Measurements from ENCODE around the gene SUPT20HL1.

The SUPT20HL1 gene

DNA sequence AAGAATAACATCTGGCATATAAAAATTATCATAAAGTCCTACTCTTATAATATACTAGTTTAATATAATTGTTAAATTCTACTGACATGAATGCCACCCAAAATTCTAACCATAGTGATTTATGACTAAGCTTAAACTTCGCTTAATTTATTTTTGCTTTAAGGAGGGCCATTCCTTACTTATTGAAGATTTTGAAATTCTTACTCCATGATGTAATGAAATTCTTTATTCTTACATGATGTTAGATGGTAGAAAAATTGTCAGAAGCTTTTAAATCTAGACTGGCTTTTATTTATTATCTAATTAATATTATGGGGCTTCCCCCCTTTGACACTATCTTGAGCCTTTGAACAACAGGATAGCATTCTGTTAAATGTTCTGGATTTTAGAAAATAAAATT lies 27.1 kb upstream of the SUPT20HL1 start:
- no peaks in the 10 kb centered on the region for H3K4me1 ChIP-seq (ENCODE audit: control insufficient read depth in 2 of 2, insufficient read depth in 2 of 2, low read length in 2 of 2)
- no peak overlapping the region for H3K4me3 ChIP-seq (ENCODE audit: low read length in 2 of 2)
- peaks cover 0 to 5% of the 10 kb centered on the region in 2 donors for H3K27me3 ChIP-seq (ENCODE audit: control insufficient read depth in 2 of 2, insufficient read depth in 2 of 2, low read length in 2 of 2)
- H3K9me3 ChIP-seq (ENCODE audit: control insufficient read depth in 2 of 2, low read length in 2 of 2) = no peaks in the 10 kb centered on the region
- H3K9ac ChIP-seq (ENCODE audit: low read depth in 1 of 2, low read length in 2 of 2) = no peak overlapping the region
- no peak overlapping the region for H3K27ac ChIP-seq (ENCODE audit: low read depth in 2 of 2, low read length in 2 of 2)
- no peaks in the 10 kb centered on the region for H3K36me3 ChIP-seq (ENCODE audit: control insufficient read depth in 2 of 2, insufficient read depth in 2 of 2, low read length in 2 of 2)

DNA sequence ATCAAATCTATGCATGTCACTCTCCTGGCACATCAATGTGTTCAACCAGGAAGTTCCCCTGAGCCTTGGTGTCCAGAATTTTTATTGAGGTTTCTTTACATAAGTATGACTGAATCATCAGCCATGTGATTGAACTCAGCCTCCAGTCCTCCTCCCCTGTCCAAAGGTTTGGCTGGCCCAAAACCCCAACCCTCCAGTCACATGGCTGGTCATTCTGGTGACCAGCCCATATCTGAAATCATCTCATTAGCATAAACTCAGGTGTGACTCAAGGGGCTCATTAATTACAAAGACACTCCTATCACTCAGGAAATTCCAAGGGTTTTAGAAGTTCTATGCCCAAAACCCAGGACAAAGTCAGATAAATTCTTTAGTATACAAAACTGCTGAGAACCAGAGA lies 26.0 kb upstream of the SUPT20HL1 start:
- H3K9me3 ChIP-seq (ENCODE audit: control insufficient read depth in 2 of 2, low read length in 2 of 2) = no peaks in the 10 kb centered on the region
- H3K4me3 ChIP-seq (ENCODE audit: low read length in 2 of 2) = no peak overlapping the region
- no peaks in the 10 kb centered on the region for H3K4me1 ChIP-seq (ENCODE audit: control insufficient read depth in 2 of 2, insufficient read depth in 2 of 2, low read length in 2 of 2)
- H3K27me3 ChIP-seq (ENCODE audit: control insufficient read depth in 2 of 2, insufficient read depth in 2 of 2, low read length in 2 of 2) = peaks cover 0 to 5% of the 10 kb centered on the region in 2 donors
- H3K9ac ChIP-seq (ENCODE audit: low read depth in 1 of 2, low read length in 2 of 2) = no peak overlapping the region
- H3K36me3 ChIP-seq (ENCODE audit: control insufficient read depth in 2 of 2, insufficient read depth in 2 of 2, low read length in 2 of 2) = no peaks in the 10 kb centered on the region
- no peak overlapping the region for H3K27ac ChIP-seq (ENCODE audit: low read depth in 2 of 2, low read length in 2 of 2)

DNA sequence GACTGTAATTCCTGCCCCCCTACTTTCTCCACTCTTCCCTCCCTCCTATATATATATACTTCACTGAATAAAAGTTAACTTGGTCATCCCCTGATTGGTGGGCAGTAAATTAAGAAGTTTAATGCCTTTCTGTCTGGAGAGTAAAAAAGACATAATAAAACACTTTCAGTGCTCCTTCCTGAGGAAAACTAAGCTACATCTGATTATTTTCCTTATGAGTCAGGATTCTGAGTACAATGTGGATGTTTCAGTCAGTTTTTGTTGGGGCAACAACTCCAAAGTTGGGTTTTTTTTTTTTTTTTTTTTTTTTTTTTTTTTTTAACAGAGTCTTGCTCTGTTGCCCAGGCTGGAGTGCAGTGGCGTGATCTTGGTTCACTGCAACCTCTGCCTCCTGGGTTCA lies 24.6 kb upstream of the SUPT20HL1 start:
- no peaks in the 10 kb centered on the region for H3K9me3 ChIP-seq (ENCODE audit: control insufficient read depth in 2 of 2, low read length in 2 of 2)
- H3K27ac ChIP-seq (ENCODE audit: low read depth in 2 of 2, low read length in 2 of 2) = no peak overlapping the region
- H3K4me1 ChIP-seq (ENCODE audit: control insufficient read depth in 2 of 2, insufficient read depth in 2 of 2, low read length in 2 of 2) = no peaks in the 10 kb centered on the region
- H3K9ac ChIP-seq (ENCODE audit: low read depth in 1 of 2, low read length in 2 of 2) = no peak overlapping the region
- H3K27me3 ChIP-seq (ENCODE audit: control insufficient read depth in 2 of 2, insufficient read depth in 2 of 2, low read length in 2 of 2) = peaks cover 0 to 10% of the 10 kb centered on the region in 2 donors
- H3K4me3 ChIP-seq (ENCODE audit: low read length in 2 of 2) = no peak overlapping the region
- H3K36me3 ChIP-seq (ENCODE audit: control insufficient read depth in 2 of 2, insufficient read depth in 2 of 2, low read length in 2 of 2) = no peaks in the 10 kb centered on the region

DNA sequence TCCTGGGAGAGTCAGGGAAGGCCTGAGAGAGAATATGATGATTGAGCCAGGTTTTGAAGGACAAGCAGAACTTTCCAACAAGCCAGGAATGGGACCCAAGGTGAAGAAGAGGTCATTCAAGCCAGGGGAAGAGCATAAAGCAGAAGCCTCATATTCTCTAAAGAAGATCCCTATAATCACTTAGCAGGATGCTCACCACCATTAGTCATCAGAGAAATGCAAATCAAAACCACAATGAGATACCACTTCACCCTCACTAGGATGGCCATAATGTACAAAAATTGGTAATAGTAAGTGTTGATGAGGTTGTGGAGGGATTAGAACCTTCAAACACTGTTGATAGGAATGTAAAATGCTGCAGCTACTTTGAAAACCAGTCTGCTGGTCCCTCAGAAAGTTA lies 20.5 kb upstream of the SUPT20HL1 start:
- Histone ChIP-seq H3K27me3 (ENCODE audit: control insufficient read depth in 2 of 2, insufficient read depth in 2 of 2, low read length in 2 of 2) (peaks cover 4 to 8% of the 10 kb centered on the region in 2 donors), H3K36me3 (ENCODE audit: control insufficient read depth in 2 of 2, insufficient read depth in 2 of 2, low read length in 2 of 2) (no peaks in the 10 kb centered on the region), H3K27ac (ENCODE audit: low read depth in 2 of 2, low read length in 2 of 2) (no peak overlapping the region), H3K4me1 (ENCODE audit: control insufficient read depth in 2 of 2, insufficient read depth in 2 of 2, low read length in 2 of 2) (no peaks in the 10 kb centered on the region), H3K9me3 (ENCODE audit: control insufficient read depth in 2 of 2, low read length in 2 of 2) (no peaks in the 10 kb centered on the region), H3K9ac (ENCODE audit: low read depth in 1 of 2, low read length in 2 of 2) (no peak overlapping the region), H3K4me3 (ENCODE audit: low read length in 2 of 2) (no peak overlapping the region)

DNA sequence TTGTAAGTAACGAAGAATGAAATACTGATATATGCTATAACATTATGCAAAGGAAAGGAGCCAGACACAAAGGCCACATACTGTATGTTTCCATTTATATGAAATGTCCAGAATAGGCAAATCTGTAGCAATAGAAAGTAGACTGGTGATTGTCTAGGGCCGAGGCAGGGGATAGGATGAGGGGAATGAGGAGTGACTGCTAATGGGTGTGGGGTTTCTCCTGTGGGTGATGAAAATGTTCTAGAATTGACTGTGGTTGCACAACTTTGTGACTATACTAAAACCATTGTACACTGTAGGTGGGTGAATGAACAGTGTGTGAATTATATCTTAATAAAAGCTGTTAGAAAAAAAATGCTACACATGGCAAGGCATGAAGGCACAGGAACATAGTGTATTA lies 19.9 kb upstream of the SUPT20HL1 start:
- Histone ChIP-seq H3K9ac (ENCODE audit: low read depth in 1 of 2, low read length in 2 of 2) (no peak overlapping the region), H3K36me3 (ENCODE audit: control insufficient read depth in 2 of 2, insufficient read depth in 2 of 2, low read length in 2 of 2) (no peaks in the 10 kb centered on the region)

DNA sequence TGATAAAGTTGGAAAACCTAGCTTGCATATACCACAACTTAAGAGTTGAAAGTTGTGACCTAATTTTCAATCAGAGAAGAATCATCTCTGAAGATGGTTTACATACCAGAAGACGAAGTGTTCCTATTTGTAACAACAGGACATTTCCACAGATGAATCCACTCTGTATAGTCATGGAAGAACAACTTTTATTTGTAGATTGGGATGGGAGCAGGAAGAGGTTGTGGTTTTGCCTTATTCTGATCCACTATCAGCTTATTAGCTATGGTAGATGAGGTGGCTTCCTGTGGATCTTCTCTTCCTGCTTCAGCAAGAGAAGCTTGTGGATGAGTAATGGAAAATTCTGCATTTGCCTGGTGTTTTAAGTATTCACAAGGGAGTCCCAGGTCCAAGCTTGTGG lies 18.6 kb upstream of the SUPT20HL1 start:
- Histone ChIP-seq H3K27me3 (ENCODE audit: control insufficient read depth in 2 of 2, insufficient read depth in 2 of 2, low read length in 2 of 2) (peaks cover 4 to 5% of the 10 kb centered on the region in 2 donors), H3K9ac (ENCODE audit: low read depth in 1 of 2, low read length in 2 of 2) (no peak overlapping the region), H3K9me3 (ENCODE audit: control insufficient read depth in 2 of 2, low read length in 2 of 2) (no peaks in the 10 kb centered on the region), H3K27ac (ENCODE audit: low read depth in 2 of 2, low read length in 2 of 2) (no peak overlapping the region), H3K4me3 (ENCODE audit: low read length in 2 of 2) (no peak overlapping the region), H3K4me1 (ENCODE audit: control insufficient read depth in 2 of 2, insufficient read depth in 2 of 2, low read length in 2 of 2) (no peaks in the 10 kb centered on the region), H3K36me3 (ENCODE audit: control insufficient read depth in 2 of 2, insufficient read depth in 2 of 2, low read length in 2 of 2) (no peaks in the 10 kb centered on the region)

More for the DNA sequence above, 19.9 kb upstream of the SUPT20HL1 start:
- Histone ChIP-seq H3K4me1 (ENCODE audit: control insufficient read depth in 2 of 2, insufficient read depth in 2 of 2, low read length in 2 of 2) (no peaks in the 10 kb centered on the region), H3K9me3 (ENCODE audit: control insufficient read depth in 2 of 2, low read length in 2 of 2) (no peaks in the 10 kb centered on the region), H3K4me3 (ENCODE audit: low read length in 2 of 2) (no peak overlapping the region), H3K27ac (ENCODE audit: low read depth in 2 of 2, low read length in 2 of 2) (no peak overlapping the region), H3K27me3 (ENCODE audit: control insufficient read depth in 2 of 2, insufficient read depth in 2 of 2, low read length in 2 of 2) (peaks cover 4 to 5% of the 10 kb centered on the region in 2 donors)

DNA sequence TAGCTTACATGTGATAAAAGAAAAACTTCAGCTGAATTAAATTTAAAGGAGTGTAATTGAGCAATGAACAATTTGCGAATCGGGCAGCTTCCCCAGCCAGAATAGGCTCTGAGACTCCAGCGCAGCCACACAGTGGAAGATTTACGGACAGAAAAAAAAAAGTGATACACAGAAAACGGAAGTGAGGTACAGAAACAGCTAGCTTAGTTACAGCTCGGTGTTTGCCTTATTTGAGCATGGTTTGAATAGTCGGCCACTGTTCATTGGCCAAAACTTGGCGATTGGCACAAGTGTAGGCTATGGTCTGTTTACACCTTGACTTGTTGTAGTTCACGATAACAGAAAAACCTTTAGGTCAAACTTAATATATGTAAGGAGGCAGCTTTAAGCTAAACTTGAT lies 16.7 kb upstream of the SUPT20HL1 start:
- Histone ChIP-seq H3K27ac (ENCODE audit: low read depth in 2 of 2, low read length in 2 of 2) (no peak overlapping the region), H3K27me3 (ENCODE audit: control insufficient read depth in 2 of 2, insufficient read depth in 2 of 2, low read length in 2 of 2) (peaks cover 4 to 5% of the 10 kb centered on the region in 2 donors), H3K36me3 (ENCODE audit: control insufficient read depth in 2 of 2, insufficient read depth in 2 of 2, low read length in 2 of 2) (no peaks in the 10 kb centered on the region)

DNA sequence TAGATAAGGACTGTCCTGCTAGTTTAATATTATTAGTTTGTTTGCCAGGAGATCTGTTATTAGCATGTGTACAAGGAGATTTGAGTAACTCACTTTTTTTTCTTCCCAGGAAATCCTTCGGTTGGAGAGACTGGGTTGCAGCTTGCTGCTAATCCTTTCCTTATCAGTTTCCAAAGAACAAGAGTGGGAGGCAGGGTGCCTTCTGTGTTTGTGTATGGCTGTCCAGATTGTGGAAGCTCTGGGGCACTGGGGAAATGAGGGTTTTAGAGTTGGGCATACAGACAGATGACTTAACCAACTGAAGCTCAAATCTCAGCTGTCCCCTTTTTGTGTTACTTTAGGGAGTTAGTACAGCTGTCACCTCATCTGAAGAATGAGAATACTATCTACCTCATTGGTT lies 12.6 kb upstream of the SUPT20HL1 start:
- H3K4me3 ChIP-seq (ENCODE audit: low read length in 2 of 2) = no peak overlapping the region
- no peak overlapping the region for H3K9ac ChIP-seq (ENCODE audit: low read depth in 1 of 2, low read length in 2 of 2)
- H3K27ac ChIP-seq (ENCODE audit: low read depth in 2 of 2, low read length in 2 of 2) = no peak overlapping the region
- no peaks in the 10 kb centered on the region for H3K4me1 ChIP-seq (ENCODE audit: control insufficient read depth in 2 of 2, insufficient read depth in 2 of 2, low read length in 2 of 2)
- no peaks in the 10 kb centered on the region for H3K9me3 ChIP-seq (ENCODE audit: control insufficient read depth in 2 of 2, low read length in 2 of 2)
- H3K27me3 ChIP-seq (ENCODE audit: control insufficient read depth in 2 of 2, insufficient read depth in 2 of 2, low read length in 2 of 2) = peaks cover 0 to 4% of the 10 kb centered on the region in 2 donors
- no peaks in the 10 kb centered on the region for H3K36me3 ChIP-seq (ENCODE audit: control insufficient read depth in 2 of 2, insufficient read depth in 2 of 2, low read length in 2 of 2)

More for the DNA sequence above, 16.7 kb upstream of the SUPT20HL1 start:
- Histone ChIP-seq H3K4me1 (ENCODE audit: control insufficient read depth in 2 of 2, insufficient read depth in 2 of 2, low read length in 2 of 2) (no peaks in the 10 kb centered on the region), H3K9ac (ENCODE audit: low read depth in 1 of 2, low read length in 2 of 2) (no peak overlapping the region), H3K4me3 (ENCODE audit: low read length in 2 of 2) (no peak overlapping the region), H3K9me3 (ENCODE audit: control insufficient read depth in 2 of 2, low read length in 2 of 2) (no peaks in the 10 kb centered on the region)

DNA sequence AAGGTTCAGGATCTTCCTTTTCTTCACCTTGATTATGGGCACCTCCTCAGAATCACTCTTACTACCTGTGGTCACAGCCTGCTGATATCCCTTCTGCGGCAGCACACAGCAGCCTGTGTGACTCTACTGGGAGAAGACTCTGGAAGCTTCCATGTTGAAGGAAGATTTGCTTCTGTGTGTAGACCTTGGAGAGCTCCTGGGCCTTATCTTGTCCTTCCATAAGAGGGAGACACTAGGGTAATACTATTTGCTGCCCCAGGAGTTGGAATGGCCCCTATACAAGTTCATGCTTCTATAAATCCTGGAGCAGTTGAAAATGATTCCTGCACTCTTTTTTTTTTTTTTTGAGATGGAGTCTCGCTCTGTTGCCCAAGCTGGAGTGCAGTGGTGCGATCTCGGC lies 10.2 kb upstream of the SUPT20HL1 start:
- Histone ChIP-seq H3K9me3 (ENCODE audit: control insufficient read depth in 2 of 2, low read length in 2 of 2) (no peaks in the 10 kb centered on the region), H3K27ac (ENCODE audit: low read depth in 2 of 2, low read length in 2 of 2) (no peak overlapping the region), H3K27me3 (ENCODE audit: control insufficient read depth in 2 of 2, insufficient read depth in 2 of 2, low read length in 2 of 2) (no peaks in the 10 kb centered on the region), H3K9ac (ENCODE audit: low read depth in 1 of 2, low read length in 2 of 2) (no peak overlapping the region), H3K4me1 (ENCODE audit: control insufficient read depth in 2 of 2, insufficient read depth in 2 of 2, low read length in 2 of 2) (no peaks in the 10 kb centered on the region), H3K36me3 (ENCODE audit: control insufficient read depth in 2 of 2, insufficient read depth in 2 of 2, low read length in 2 of 2) (no peaks in the 10 kb centered on the region), H3K4me3 (ENCODE audit: low read length in 2 of 2) (no peak overlapping the region)

DNA sequence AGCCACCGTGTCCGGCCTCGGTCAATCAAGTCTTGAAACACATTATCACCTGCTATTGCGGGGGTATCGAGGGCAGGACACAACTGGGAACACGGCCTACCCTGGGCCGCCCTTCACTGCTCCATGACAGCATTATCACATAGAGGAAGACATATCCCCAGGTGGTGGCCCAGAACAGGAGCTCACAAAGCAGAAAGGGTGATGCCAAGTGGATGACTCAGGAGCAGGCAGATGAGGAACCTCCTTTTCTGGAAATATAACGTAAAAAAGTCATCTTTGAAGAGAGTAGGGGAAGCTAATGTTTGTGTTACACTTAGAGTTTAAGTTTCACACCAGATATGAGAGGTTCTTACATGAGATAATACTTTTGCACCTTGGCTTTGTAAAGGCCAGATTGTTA lies 5.3 kb upstream of the SUPT20HL1 start:
- H3K9me3 ChIP-seq (ENCODE audit: control insufficient read depth in 2 of 2, low read length in 2 of 2) = no peaks in the 10 kb centered on the region
- no peaks in the 10 kb centered on the region for H3K36me3 ChIP-seq (ENCODE audit: control insufficient read depth in 2 of 2, insufficient read depth in 2 of 2, low read length in 2 of 2)
- H3K27ac ChIP-seq (ENCODE audit: low read depth in 2 of 2, low read length in 2 of 2) = no peak overlapping the region
- peaks cover 0 to 3% of the 10 kb centered on the region in 2 donors for H3K27me3 ChIP-seq (ENCODE audit: control insufficient read depth in 2 of 2, insufficient read depth in 2 of 2, low read length in 2 of 2)
- H3K4me1 ChIP-seq (ENCODE audit: control insufficient read depth in 2 of 2, insufficient read depth in 2 of 2, low read length in 2 of 2) = no peaks in the 10 kb centered on the region
- H3K4me3 ChIP-seq (ENCODE audit: low read length in 2 of 2) = no peak overlapping the region
- H3K9ac ChIP-seq (ENCODE audit: low read depth in 1 of 2, low read length in 2 of 2) = no peak overlapping the region

DNA sequence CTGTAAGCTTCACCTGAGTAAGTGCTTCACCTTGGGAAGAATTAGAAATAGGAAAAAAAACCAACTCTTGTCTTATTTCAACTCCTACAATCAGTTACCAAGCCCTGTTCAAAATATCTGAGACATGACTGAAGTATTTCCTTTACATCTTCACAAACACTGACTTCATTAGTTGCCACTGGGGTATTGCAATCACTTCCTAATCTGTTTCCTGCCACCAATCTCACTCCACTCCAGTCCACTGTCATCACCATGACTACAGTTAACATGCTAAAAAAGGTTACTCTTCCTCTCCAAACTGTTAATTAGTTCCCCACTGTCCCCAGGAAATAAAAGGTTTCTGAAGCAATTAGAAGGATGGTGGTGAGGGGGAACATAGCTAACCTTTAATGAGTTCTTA lies 3.3 kb upstream of the SUPT20HL1 start:
- H3K9me3 ChIP-seq (ENCODE audit: control insufficient read depth in 2 of 2, low read length in 2 of 2) = no peaks in the 10 kb centered on the region
- no peaks in the 10 kb centered on the region for H3K36me3 ChIP-seq (ENCODE audit: control insufficient read depth in 2 of 2, insufficient read depth in 2 of 2, low read length in 2 of 2)
- no peak overlapping the region for H3K27ac ChIP-seq (ENCODE audit: low read depth in 2 of 2, low read length in 2 of 2)
- no peak overlapping the region for H3K9ac ChIP-seq (ENCODE audit: low read depth in 1 of 2, low read length in 2 of 2)
- no peak overlapping the region for H3K4me3 ChIP-seq (ENCODE audit: low read length in 2 of 2)
- no peaks in the 10 kb centered on the region for H3K4me1 ChIP-seq (ENCODE audit: control insufficient read depth in 2 of 2, insufficient read depth in 2 of 2, low read length in 2 of 2)
- H3K27me3 ChIP-seq (ENCODE audit: control insufficient read depth in 2 of 2, insufficient read depth in 2 of 2, low read length in 2 of 2) = peaks cover 0 to 3% of the 10 kb centered on the region in 2 donors

Measured in mucosa of rectum (tissue), 2 donors.